Stimulated activated CD4-positive, alpha-beta T cell treated with anti-CD3 and anti-CD28 coated beads, Interleukin-2, amount 100 ng/mL, for 24 hours (primary cell): ENCODE results near the gene BTNL2.
"Not testable (repeated sequence)": the region's sequence is repeated elsewhere in the genome, so short reads cannot be mapped to it uniquely, and the experiment has no call there.

Experiments
- DNase-seq, 2 donors: peaks; one replicate each; pipeline ENCODE4 v3.0.0-alpha.2; 2020

The BTNL2 gene

GRCh38 chr6:32367644-32368043, 39.3 kb downstream of the BTNL2 start:
- no peak for DNase-seq

GRCh38 chr6:32359225-32359624, 47.8 kb downstream of the BTNL2 start:
- DNase-seq = not testable (repeated sequence)

- not testable (repeated sequence) for DNase-seq
These were observed 48.4 kb downstream of the BTNL2 start for GRCh38 chr6:32358548-32358947.

- DNase-seq = no peak
These were observed 52.0 kb downstream of the BTNL2 start for GRCh38 chr6:32355018-32355417.

- DNase-seq = no peak
These were observed 53.6 kb downstream of the BTNL2 start for GRCh38 chr6:32353348-32353747.
